Right lobe of liver (tissue), 6 donors: ENCODE data around the gene PRDM2. TPM values are rescaled to one million over a fixed set of nuclear protein-coding genes. Genes with fewer than 3 reads are reported as not detected.

Source experiments
- ATAC-seq, 4 donors: fragments of 200-7000 bp; cut with Tn5 transposase; one replicate each; pipeline ENCODE4 v1.9.1; 2020; ENCODE audit warnings: mild to moderate bottlenecking in 4 of 4, moderate library complexity in 4 of 4
- DNase-seq, 3 donors: peaks; one replicate each; pipeline ENCODE4 v3.0.0-alpha.2; 2020
- H3K27ac ChIP-seq, 3 donors: fragments of 200-600 bp; one replicate each; pipeline ENCODE4 v1.8.0; 2022
- H3K27me3 ChIP-seq, 2 donors: fragments of 200-600 bp; one replicate each; pipeline ENCODE4 v1.8.0; 2022
- H3K36me3 ChIP-seq, 4 donors: fragments of 200-600 bp; sonication (generic) in 1 of 4; one replicate each; pipeline versions ENCODE4 v1.5.1 to v1.8.0; 2017 to 2022; ENCODE audit warnings: control low read depth in 1 of 4
- H3K4me1 ChIP-seq, 4 donors: fragments of 200-600 bp; sonication (generic) in 1 of 4; one replicate each; pipeline versions ENCODE4 v1.5.1 to v1.8.0; 2017 to 2022; ENCODE audit warnings: control low read depth in 1 of 4
- H3K4me3 ChIP-seq, 3 donors: fragments of 200-600 bp; one replicate each; pipeline ENCODE4 v1.8.0; 2022
- H3K9me3 ChIP-seq, 4 donors: fragments of 200-600 bp; sonication (generic) in 1 of 4; one replicate each; pipeline versions ENCODE4 v1.5.1 to v1.8.0; 2017 to 2022; ENCODE audit warnings: control low read depth in 1 of 4
- POLR2A ChIP-seq: fragments of 450-650 bp; IDR thresholded peaks from one replicate; pipeline ENCODE4 v1.6.1; 2017; ENCODE audit warnings: antibody characterized with exemption, mild to moderate bottlenecking
- WGBS: methylation state at CpG from one replicate; pipeline ENCODE4 v1.1.6; 2018; ENCODE audit warnings: low coverage, low lambda C conversion rate; ENCODE audit not compliant: insufficient coverage; ENCODE audit errors: missing lambda C conversion rate; 5-methylcytosine and 5-hydroxymethylcytosine counted together
- intact Hi-C, 2 donors: fragments of 100-400 bp; cut with DNase I; formaldehyde crosslinking; loops; one replicate each; pipeline versions ENCODE4 v1.11.2 to v1.14.1; 2022
- total RNA-seq, 6 experiments: library from RNA; depleted of rRNA in 2 of 6; stranded (reverse); fragments of >200 nt in 2 of 6; fragmentation: NEBNext Ultra II Directional in 3 of 6; extraction: Animal tissue kit (Norgen Biotek cat#: 25700) in 3 of 6; gene quantifications; one replicate each; pipeline versions ENCODE4 v1.1.0 to v1.2.4, GENCODE V29; 2016 to 2023
- TF ChIP-seq, protein P1 (sequence below), 4 donors: fragments of 200-600 bp in 3 of 4; fragments of 450-650 bp in 1 of 4; IDR thresholded peaks; one replicate each; pipeline versions ENCODE4 v1.5.1 to v1.8.0; 2016 to 2022; ENCODE audit warnings: antibody characterized with exemption in 4 of 4, mild to moderate bottlenecking in 2 of 4
- donor health status: DM: no; HTN: yes; CAD: no.
- donor health status: DM: no; HTN: no; CAD: no.
- donor health status: DM: no; HTN: no; CAD: no.
- donor health status: DM: no; HTN: yes; CAD: no.
- donor health status: DM: no; HTN: yes; CAD: no.

Gene PRDM2
- total RNA-seq, 6 experiments from 2014 or later, result 7.4 to 16.9 (median 12.5) TPM

GRCh38 chr1:13778431-13778830 lies 78.4 kb downstream of the PRDM2 start:
- ATAC-seq (no peak), DNase-seq (no peak)
- Histone ChIP-seq H3K4me1 (no peaks in the 10 kb centered on the region), H3K27me3 (no peaks in the 10 kb centered on the region), H3K27ac (no peak overlapping the region), H3K36me3 (peaks cover 0 to 25% (median 7%) of the 10 kb centered on the region in 4 donors), H3K9me3 (no peaks in the 10 kb centered on the region), H3K4me3 (no peak overlapping the region)
- WGBS, result 93% methylated on average over 7 of the region's 7 CpGs
- intact Hi-C loops, result no loop called here
- TF ChIP-seq, protein P1, sequence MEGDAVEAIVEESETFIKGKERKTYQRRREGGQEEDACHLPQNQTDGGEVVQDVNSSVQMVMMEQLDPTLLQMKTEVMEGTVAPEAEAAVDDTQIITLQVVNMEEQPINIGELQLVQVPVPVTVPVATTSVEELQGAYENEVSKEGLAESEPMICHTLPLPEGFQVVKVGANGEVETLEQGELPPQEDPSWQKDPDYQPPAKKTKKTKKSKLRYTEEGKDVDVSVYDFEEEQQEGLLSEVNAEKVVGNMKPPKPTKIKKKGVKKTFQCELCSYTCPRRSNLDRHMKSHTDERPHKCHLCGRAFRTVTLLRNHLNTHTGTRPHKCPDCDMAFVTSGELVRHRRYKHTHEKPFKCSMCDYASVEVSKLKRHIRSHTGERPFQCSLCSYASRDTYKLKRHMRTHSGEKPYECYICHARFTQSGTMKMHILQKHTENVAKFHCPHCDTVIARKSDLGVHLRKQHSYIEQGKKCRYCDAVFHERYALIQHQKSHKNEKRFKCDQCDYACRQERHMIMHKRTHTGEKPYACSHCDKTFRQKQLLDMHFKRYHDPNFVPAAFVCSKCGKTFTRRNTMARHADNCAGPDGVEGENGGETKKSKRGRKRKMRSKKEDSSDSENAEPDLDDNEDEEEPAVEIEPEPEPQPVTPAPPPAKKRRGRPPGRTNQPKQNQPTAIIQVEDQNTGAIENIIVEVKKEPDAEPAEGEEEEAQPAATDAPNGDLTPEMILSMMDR (IDR thresholded peaks at IDR 0.05), result no peak
- TF ChIP-seq POLR2A, result no peak

GRCh38 chr1:13779930-13780329 lies 79.9 kb downstream of the PRDM2 start:
- intact Hi-C loops, result no loop called here
- ATAC-seq (no peak), DNase-seq (no peak)
- Histone ChIP-seq H3K4me3 (no peak overlapping the region), H3K4me1 (no peaks in the 10 kb centered on the region), H3K27me3 (no peaks in the 10 kb centered on the region), H3K9me3 (no peaks in the 10 kb centered on the region), H3K36me3 (peaks cover 0 to 21% (median 7%) of the 10 kb centered on the region in 4 donors), H3K27ac (no peak overlapping the region)
- TF ChIP-seq, protein P1 (IDR thresholded peaks at IDR 0.05), result no peak
- TF ChIP-seq POLR2A, result no peak
- WGBS, result 84% methylated on average over 5 of the region's 6 CpGs

- no peak for TF ChIP-seq POLR2A
- TF ChIP-seq, protein P1 (IDR thresholded peaks at IDR 0.05), result no peak
- Histone ChIP-seq H3K27ac (no peak overlapping the region), H3K36me3 (peaks cover 0 to 21% (median 7%) of the 10 kb centered on the region in 4 donors), H3K4me1 (no peaks in the 10 kb centered on the region), H3K4me3 (no peak overlapping the region), H3K27me3 (no peaks in the 10 kb centered on the region), H3K9me3 (no peaks in the 10 kb centered on the region)
- DNase-seq (no peak), ATAC-seq (no peak)
- intact Hi-C loops, result no loop called here
- WGBS, result 90% methylated on average over 6 of the region's 6 CpGs
Observed at GRCh38 chr1:13780780-13781179, 80.8 kb downstream of the PRDM2 start.

GRCh38 chr1:13781228-13781627 lies 81.2 kb downstream of the PRDM2 start:
- no peak overlapping the region for H3K4me3 ChIP-seq
- ATAC-seq (no peak), DNase-seq (no peak)
- H3K36me3 ChIP-seq, result peaks cover 0 to 21% (median 7%) of the 10 kb centered on the region in 4 donors
- no peak overlapping the region for H3K27ac ChIP-seq
- 93% methylated on average over 6 of the region's 6 CpGs for WGBS
- no peaks in the 10 kb centered on the region for H3K27me3 ChIP-seq
- H3K9me3 ChIP-seq, result no peaks in the 10 kb centered on the region
- H3K4me1 ChIP-seq, result no peaks in the 10 kb centered on the region
- intact Hi-C loops, result no loop called here
- no peak for TF ChIP-seq POLR2A
- TF ChIP-seq, protein P1 (IDR thresholded peaks at IDR 0.05), result no peak
